H9 (cell line): ENCODE results near the gene TPD52L2. TPM values are rescaled to one million over a fixed set of nuclear protein-coding genes. Genes with fewer than 3 reads are reported as not detected.

Experiments
- DNase-seq: peaks from one replicate; pipeline ENCODE4 v3.0.0-alpha.2; 2017
- H2AFZ ChIP-seq: one replicate; pipeline ENCODE4 v1.6.1; 2013; ENCODE audit warnings: mild to moderate bottlenecking, low read length, control low read depth, moderate library complexity
- H2AK5ac ChIP-seq: 2 replicates; pipeline ENCODE4 v1.6.1; 2013; ENCODE audit warnings: low read length, control low read depth, mixed read lengths; ENCODE audit not compliant: insufficient read length
- H2BK120ac ChIP-seq: one replicate; pipeline ENCODE4 v1.6.1; 2013; ENCODE audit warnings: low read depth, mild to moderate bottlenecking, low read length, control low read depth, inconsistent platforms; ENCODE audit not compliant: poor library complexity, severe bottlenecking
- H2BK12ac ChIP-seq: 2 replicates; pipeline ENCODE4 v1.6.1; 2013; ENCODE audit warnings: low read length, control low read depth, mixed read lengths, low read depth; ENCODE audit not compliant: insufficient read length
- H2BK15ac ChIP-seq: 2 replicates; pipeline ENCODE4 v1.6.1; 2013; ENCODE audit warnings: low read depth, low read length, control low read depth
- H2BK20ac ChIP-seq: one replicate; pipeline ENCODE4 v1.6.1; 2013; ENCODE audit warnings: low read depth, mild to moderate bottlenecking, low read length, control low read depth, inconsistent platforms; ENCODE audit not compliant: poor library complexity, severe bottlenecking
- H2BK5ac ChIP-seq: 2 replicates; pipeline ENCODE4 v1.6.1; 2013; ENCODE audit warnings: low read length, control low read depth, mixed read lengths; ENCODE audit not compliant: insufficient read length
- H3K14ac ChIP-seq: 2 replicates; pipeline ENCODE4 v1.6.1; 2013; ENCODE audit warnings: low read length, control low read depth; ENCODE audit not compliant: insufficient read depth
- H3K18ac ChIP-seq: 2 replicates; pipeline ENCODE4 v1.6.1; 2013; ENCODE audit warnings: low read depth, mild to moderate bottlenecking, mixed read lengths, low read length, control low read depth; ENCODE audit not compliant: insufficient read length
- H3K23ac ChIP-seq: 2 replicates; pipeline ENCODE4 v1.6.1; 2013; ENCODE audit warnings: low read length, control low read depth, mixed read lengths, low read depth; ENCODE audit not compliant: insufficient read length
- H3K23me2 ChIP-seq: 2 replicates; pipeline ENCODE4 v1.6.1; 2013; ENCODE audit warnings: low read depth, mild to moderate bottlenecking, mixed read lengths, low read length, control low read depth; ENCODE audit not compliant: insufficient read length, poor library complexity, severe bottlenecking
- H3K27ac ChIP-seq: 2 replicates; pipeline ENCODE4 v1.5.1; 2013; ENCODE audit warnings: low read length, control low read depth, mixed read lengths, low read depth; ENCODE audit not compliant: insufficient read length
- H3K27me3 ChIP-seq: 2 replicates; pipeline ENCODE4 v1.6.1; 2013; ENCODE audit warnings: low read length, control low read depth, inconsistent platforms; ENCODE audit not compliant: insufficient read depth
- H3K4ac ChIP-seq: 2 replicates; pipeline ENCODE4 v1.6.1; 2013; ENCODE audit warnings: low read depth, mild to moderate bottlenecking, control low read depth, inconsistent platforms, low read length, moderate library complexity
- H3K4me1 ChIP-seq: 2 replicates; pipeline ENCODE4 v1.6.1; 2013; ENCODE audit warnings: low read length, control low read depth, inconsistent platforms; ENCODE audit not compliant: insufficient read depth
- H3K4me2 ChIP-seq: 2 replicates; pipeline ENCODE4 v1.6.1; 2013; ENCODE audit warnings: low read length, control low read depth, mixed read lengths; ENCODE audit not compliant: insufficient read length, insufficient read depth
- H3K56ac ChIP-seq: 2 replicates; pipeline ENCODE4 v1.6.1; 2013; ENCODE audit warnings: low read depth, mild to moderate bottlenecking, mixed read lengths, low read length, control low read depth; ENCODE audit not compliant: insufficient read length
- H3K79me1 ChIP-seq: 2 replicates; pipeline ENCODE4 v1.6.1; 2013; ENCODE audit warnings: low read depth, mild to moderate bottlenecking, moderate library complexity, low read length, control low read depth, inconsistent platforms; ENCODE audit not compliant: insufficient read depth, poor library complexity, severe bottlenecking
- H3K79me2 ChIP-seq: 2 replicates; pipeline ENCODE4 v1.6.1; 2013; ENCODE audit warnings: low read length, control low read depth, inconsistent platforms; ENCODE audit not compliant: insufficient read depth
- H3K9ac ChIP-seq: 2 replicates; pipeline ENCODE4 v1.6.1; 2013; ENCODE audit warnings: low read length, control low read depth, mixed read lengths; ENCODE audit not compliant: insufficient read length; ENCODE audit errors: extremely low read depth
- H3K9me3 ChIP-seq: one replicate; pipeline ENCODE4 v1.6.1; 2013; ENCODE audit warnings: low read depth, low read length, inconsistent platforms; ENCODE audit not compliant: control insufficient read depth
- H3T11ph ChIP-seq: one replicate; pipeline ENCODE4 v1.6.1; 2013; ENCODE audit warnings: mild to moderate bottlenecking, low read length, control low read depth, inconsistent platforms
- H4K20me1 ChIP-seq: one replicate; pipeline ENCODE4 v1.6.1; 2013; ENCODE audit not compliant: control insufficient read depth, insufficient read length, insufficient read depth
- H4K5ac ChIP-seq: 2 replicates; pipeline ENCODE4 v1.6.1; 2013; ENCODE audit warnings: low read depth, mild to moderate bottlenecking, mixed read lengths, low read length, control low read depth; ENCODE audit not compliant: insufficient read length
- H4K8ac ChIP-seq: replicated peaks from 2 replicates; pipeline ENCODE4 v1.6.1; 2013; ENCODE audit warnings: low read length, control low read depth, mixed read lengths, low read depth; ENCODE audit not compliant: insufficient read length
- H4K91ac ChIP-seq: 2 replicates; pipeline ENCODE4 v1.6.1; 2013; ENCODE audit warnings: low read depth, mild to moderate bottlenecking, moderate library complexity, mixed read lengths, low read length, control low read depth; ENCODE audit not compliant: insufficient read length
- H3K27ac Mint-ChIP-seq, 3 experiments: 2 replicates in 2 of 3; 3 replicates in 1 of 3; pipeline ENCODE4 v1.8.0; 2020 to 2021; ENCODE audit warnings: mixed read lengths in 3 of 3, mild to moderate bottlenecking in 1 of 3, moderate library complexity in 1 of 3
- H3K27me3 Mint-ChIP-seq: 2 replicates; pipeline ENCODE4 v1.8.0; 2021; ENCODE audit warnings: low read depth, mild to moderate bottlenecking, moderate library complexity, mixed read lengths
- H3K36me3 Mint-ChIP-seq, 3 experiments: 2 replicates in 2 of 3; 3 replicates in 1 of 3; pipeline ENCODE4 v1.8.0; 2020 to 2021; ENCODE audit warnings: low read depth in 3 of 3, mixed read lengths in 3 of 3; ENCODE audit not compliant: insufficient read depth in 1 of 3
- H3K4me1 Mint-ChIP-seq, 2 experiments: 2 replicates each; pipeline ENCODE4 v1.8.0; 2020; ENCODE audit warnings: mixed read lengths in 2 of 2
- H3K4me3 Mint-ChIP-seq, 2 experiments: 2 replicates in 1 of 2; 3 replicates in 1 of 2; pipeline ENCODE4 v1.8.0; 2020 to 2021; ENCODE audit warnings: mild to moderate bottlenecking in 2 of 2, mixed read lengths in 2 of 2, moderate library complexity in 1 of 2
- H3K9me3 Mint-ChIP-seq, 2 experiments: 2 replicates in 1 of 2; 3 replicates in 1 of 2; pipeline ENCODE4 v1.8.0; 2020; ENCODE audit warnings: mild to moderate bottlenecking in 2 of 2, mixed read lengths in 2 of 2, moderate library complexity in 1 of 2
- WGBS: extraction: QIAGEN DNeasy Blood & Tissue Kit; methylation state at CpG from one replicate; pipeline ENCODE4 v1.1.7; 2013; ENCODE audit warnings: missing lambda C conversion rate, low lambda C conversion rate, mixed read lengths; ENCODE audit not compliant: insufficient read length; ENCODE audit errors: extremely low coverage; 5-methylcytosine and 5-hydroxymethylcytosine counted together
- total RNA-seq: library from RNA; stranded (reverse); gene quantifications from 2 replicates; pipeline ENCODE4 v1.2.1, GENCODE V29; 2021
- TF ChIP-seq, protein P1 (sequence below): fragments of 200-600 bp; sonication (generic); conservative IDR thresholded peaks from 3 replicates; pipeline ENCODE4 v1.8.0; 2021; ENCODE audit warnings: antibody characterized with exemption, mild to moderate bottlenecking

The TPD52L2 gene
- total RNA-seq, 1 experiment from 2014 or later = 94.1 TPM

DNA sequence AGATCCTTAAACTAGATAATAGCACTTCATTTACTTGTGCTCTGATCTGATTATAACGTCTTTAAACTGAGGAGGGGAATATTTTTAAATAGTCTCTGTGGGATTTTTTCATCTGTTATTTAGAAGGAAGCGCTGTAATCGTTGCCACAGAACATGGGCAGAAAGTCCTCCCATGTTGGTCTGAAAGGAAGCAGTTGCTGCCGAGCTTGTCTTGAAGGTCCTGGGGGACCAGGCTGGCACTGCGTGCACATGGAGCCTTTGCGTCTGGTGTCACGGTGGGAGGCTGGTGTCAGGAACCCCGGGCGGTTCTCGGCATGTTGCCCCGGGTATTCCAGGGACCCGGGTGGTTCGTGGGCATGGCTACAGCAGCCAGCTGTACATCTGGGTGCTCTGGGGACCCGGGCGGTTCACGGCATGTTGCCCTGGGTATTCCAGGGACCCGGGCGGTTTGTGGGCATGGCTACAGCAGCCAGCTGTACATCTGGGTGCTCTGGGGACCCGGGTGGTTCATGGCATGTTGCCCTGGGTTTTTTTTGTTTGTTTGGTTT is 11.5 kb downstream of the TPD52L2 start:
- H3K56ac ChIP-seq = no peak overlapping the region
- no peaks in the 10 kb centered on the region for H3K27me3 ChIP-seq
- no peak overlapping the region for H3K27ac Mint-ChIP-seq
- H3K4me1 ChIP-seq = no peaks in the 10 kb centered on the region
- H3K23ac ChIP-seq = no peak overlapping the region
- TF ChIP-seq, protein P1, sequence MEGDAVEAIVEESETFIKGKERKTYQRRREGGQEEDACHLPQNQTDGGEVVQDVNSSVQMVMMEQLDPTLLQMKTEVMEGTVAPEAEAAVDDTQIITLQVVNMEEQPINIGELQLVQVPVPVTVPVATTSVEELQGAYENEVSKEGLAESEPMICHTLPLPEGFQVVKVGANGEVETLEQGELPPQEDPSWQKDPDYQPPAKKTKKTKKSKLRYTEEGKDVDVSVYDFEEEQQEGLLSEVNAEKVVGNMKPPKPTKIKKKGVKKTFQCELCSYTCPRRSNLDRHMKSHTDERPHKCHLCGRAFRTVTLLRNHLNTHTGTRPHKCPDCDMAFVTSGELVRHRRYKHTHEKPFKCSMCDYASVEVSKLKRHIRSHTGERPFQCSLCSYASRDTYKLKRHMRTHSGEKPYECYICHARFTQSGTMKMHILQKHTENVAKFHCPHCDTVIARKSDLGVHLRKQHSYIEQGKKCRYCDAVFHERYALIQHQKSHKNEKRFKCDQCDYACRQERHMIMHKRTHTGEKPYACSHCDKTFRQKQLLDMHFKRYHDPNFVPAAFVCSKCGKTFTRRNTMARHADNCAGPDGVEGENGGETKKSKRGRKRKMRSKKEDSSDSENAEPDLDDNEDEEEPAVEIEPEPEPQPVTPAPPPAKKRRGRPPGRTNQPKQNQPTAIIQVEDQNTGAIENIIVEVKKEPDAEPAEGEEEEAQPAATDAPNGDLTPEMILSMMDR = no peak
- no peak overlapping the region for H2AFZ ChIP-seq
- no peak overlapping the region for H2AK5ac ChIP-seq
- H3K79me2 ChIP-seq = no peaks in the 10 kb centered on the region
- H3T11ph ChIP-seq = no peak overlapping the region
- no CpG with 5 or more reads among the region's 19 CpGs for WGBS
- no peak overlapping the region for H2BK5ac ChIP-seq
- H4K91ac ChIP-seq = no peak overlapping the region
- no peaks in the 10 kb centered on the region for H4K20me1 ChIP-seq
- H2BK20ac ChIP-seq = no peak overlapping the region
- no peaks in the 10 kb centered on the region for H3K27me3 Mint-ChIP-seq
- no peaks in the 10 kb centered on the region for H3K9me3 Mint-ChIP-seq
- H3K27ac ChIP-seq = no peak overlapping the region
- DNase-seq = no peak
- H4K5ac ChIP-seq = no peak overlapping the region
- H3K4ac ChIP-seq = no peak overlapping the region
- peaks cover 25 to 65% (median 64%) of the 10 kb centered on the region in 3 experiments; a peak in 6 of 7 replicates for H3K36me3 Mint-ChIP-seq
- H3K9ac ChIP-seq = no peak overlapping the region
- H3K4me3 Mint-ChIP-seq = no peak overlapping the region
- no peaks in the 10 kb centered on the region for H3K9me3 ChIP-seq
- peaks cover 4% of the 10 kb centered on the region for H3K79me1 ChIP-seq
- no peak overlapping the region for H2BK120ac ChIP-seq
- H3K18ac ChIP-seq = no peak overlapping the region
- H3K4me1 Mint-ChIP-seq = no peaks in the 10 kb centered on the region
- no peak overlapping the region for H3K4me2 ChIP-seq
- no peak overlapping the region for H2BK15ac ChIP-seq
- H4K8ac ChIP-seq = no peak overlapping the region
- H3K14ac ChIP-seq = no peak overlapping the region
- no peak overlapping the region for H2BK12ac ChIP-seq
- no peaks in the 10 kb centered on the region for H3K23me2 ChIP-seq
